Endothelial cell of umbilical vein (primary cell): ENCODE results near the gene APRT. TPM values are rescaled to one million over a fixed set of nuclear protein-coding genes. Genes with fewer than 3 reads are reported as not detected.

Source experiments
- BruUV-seq: library from RNA; stranded (reverse); fragments of 400-500 nt; replicated peaks from 2 replicates; lab custom pipeline; 2021; lab: Mats Ljungman, UMichigan
- CTCF ChIA-PET: fragments of 300-600, 350-600 bp; sonication (Branson Sonifier 250); formaldehyde crosslinking; loops from one replicate; lab custom pipeline; 2021; ENCODE audit warnings: antibody characterized with exemption, inconsistent platforms; lab: Charles Lee
- POLR2A ChIA-PET: fragments of 300-600, 350-600 bp; sonication (Branson Sonifier 250); formaldehyde crosslinking; loops from one replicate; lab custom pipeline; 2021; ENCODE audit warnings: antibody characterized with exemption, inconsistent platforms; lab: Charles Lee
- DNase-seq: peaks from one replicate; pipeline ENCODE4 v3.0.0-alpha.2; 2011; ENCODE audit warnings: low read depth, low spot score
- FAIRE-seq: peaks from 2 replicates; lab custom pipeline; 2011; peaks lifted over from hg19 to GRCh38; lab: Jason Lieb, UNC
- H2AFZ ChIP-seq: 2 replicates; pipeline ENCODE4 v1.6.0; 2012; ENCODE audit warnings: low read depth, low read length, control low read depth, inconsistent platforms
- H3K27ac ChIP-seq: 2 replicates; pipeline ENCODE4 v1.5.1; 2011; ENCODE audit warnings: low read depth, mild to moderate bottlenecking, control low read depth, low read length, moderate library complexity; ENCODE audit not compliant: insufficient read depth
- H3K27me3 ChIP-seq, 2 experiments: 2 replicates each; pipeline versions ENCODE4 v1.6.0 to v1.6.1; 2011; ENCODE audit warnings: low read length in 2 of 2, mixed read lengths in 1 of 2; ENCODE audit not compliant: control insufficient read depth in 2 of 2, insufficient read depth in 2 of 2
- H3K36me3 ChIP-seq, 2 experiments: 2 replicates in 1 of 2; 3 replicates in 1 of 2; pipeline ENCODE4 v1.5.1; 2011; ENCODE audit warnings: low read length in 2 of 2, mild to moderate bottlenecking in 1 of 2, moderate library complexity in 1 of 2; ENCODE audit not compliant: control insufficient read depth in 2 of 2, insufficient read depth in 2 of 2; ENCODE audit errors: extremely low read depth in 1 of 2
- H3K4me1 ChIP-seq: 3 replicates; pipeline ENCODE4 v1.5.1; 2011; ENCODE audit warnings: mild to moderate bottlenecking, low read length; ENCODE audit not compliant: control insufficient read depth, insufficient read depth; ENCODE audit errors: extremely low read depth
- H3K4me2 ChIP-seq: 2 replicates; pipeline ENCODE4 v1.6.1; 2011; ENCODE audit warnings: low read length, control low read depth, mixed read lengths; ENCODE audit not compliant: insufficient read depth
- H3K4me3 ChIP-seq, 3 experiments: fragments of 200-600 bp in 1 of 3; sonication (generic), shearing (Covaris generic) in 1 of 3; replicated peaks in 1 of 3; 2 replicates each; pipeline ENCODE4 v1.5.1; 2011 to 2016; ENCODE audit warnings: control low read depth in 3 of 3, low read length in 3 of 3, mild to moderate bottlenecking in 2 of 3, inconsistent platforms in 1 of 3, low read depth in 1 of 3, moderate library complexity in 1 of 3; ENCODE audit not compliant: insufficient read depth in 1 of 3
- H3K79me2 ChIP-seq: 2 replicates; pipeline ENCODE4 v1.6.0; 2012; ENCODE audit warnings: low read length, inconsistent platforms; ENCODE audit not compliant: control insufficient read depth, insufficient read depth
- H3K9ac ChIP-seq: replicated peaks from 2 replicates; pipeline ENCODE3; 2011; ENCODE audit warnings: low read length, control low read depth; ENCODE audit not compliant: insufficient read depth; ENCODE audit errors: extremely low read depth
- H3K9me1 ChIP-seq: replicated peaks from 3 replicates; pipeline ENCODE4 v1.6.0; 2011; ENCODE audit warnings: mild to moderate bottlenecking, low read length; ENCODE audit not compliant: control insufficient read depth, insufficient read depth; ENCODE audit errors: extremely low read depth
- H3K9me3 ChIP-seq: replicated peaks from 2 replicates; pipeline ENCODE4 v1.5.1; 2012; ENCODE audit warnings: low read length, inconsistent platforms; ENCODE audit not compliant: control insufficient read depth, insufficient read depth
- H4K20me1 ChIP-seq: replicated peaks from 2 replicates; pipeline ENCODE3; 2011; ENCODE audit warnings: mild to moderate bottlenecking, low read length; ENCODE audit not compliant: control insufficient read depth, insufficient read depth; ENCODE audit errors: extremely low read depth
- CTCF ChIP-seq, 2 donors: IDR thresholded peaks; 1 replicate in 1 of 2; 2 replicates in 1 of 2; pipeline ENCODE4 v1.5.1; 2011; ENCODE audit warnings: low read length in 2 of 2, mild to moderate bottlenecking in 2 of 2, moderate library complexity in 2 of 2, control low read depth in 1 of 2, inconsistent platforms in 1 of 2, low read depth in 1 of 2; ENCODE audit not compliant: insufficient read depth in 1 of 2; ENCODE audit errors: extremely low read depth in 1 of 2
- EZH2 ChIP-seq: IDR thresholded peaks from 2 replicates; pipeline ENCODE4 v1.6.1; 2012; ENCODE audit warnings: borderline replicate concordance, low read depth, mild to moderate bottlenecking, moderate library complexity, low read length, inconsistent platforms; ENCODE audit not compliant: severe bottlenecking
- FOS ChIP-seq: IDR thresholded peaks from 2 replicates; pipeline ENCODE4 v1.6.1; 2011; ENCODE audit warnings: mild to moderate bottlenecking, low read length, moderate library complexity, borderline replicate concordance; ENCODE audit not compliant: insufficient read depth
- GATA2 ChIP-seq: IDR thresholded peaks from 2 replicates; pipeline ENCODE4 v1.7.0; 2011; ENCODE audit warnings: low read depth, mild to moderate bottlenecking, moderate library complexity, mixed read lengths, low read length; ENCODE audit not compliant: insufficient read length, insufficient read depth
- JUN ChIP-seq: IDR thresholded peaks from 2 replicates; pipeline ENCODE4 v1.6.1; 2011; ENCODE audit warnings: borderline replicate concordance, low read depth; ENCODE audit not compliant: insufficient read length, insufficient read depth
- MAX ChIP-seq: IDR thresholded peaks from 2 replicates; pipeline ENCODE4 v1.6.1; 2011; ENCODE audit not compliant: insufficient read depth, insufficient read length
- MYC ChIP-seq: IDR thresholded peaks from one replicate; pipeline ENCODE4 v1.6.1; 2011; ENCODE audit warnings: mild to moderate bottlenecking, low read depth, low read length
- POLR2A ChIP-seq: IDR thresholded peaks from 2 replicates; pipeline ENCODE4 v1.6.1; 2012; ENCODE audit warnings: low read depth, mild to moderate bottlenecking, control low read depth, low read length
- POLR2AphosphoS5 ChIP-seq: IDR thresholded peaks from 2 replicates; pipeline ENCODE4 v1.6.1; 2012; ENCODE audit warnings: low read depth, mild to moderate bottlenecking, control low read depth, low read length, moderate library complexity; ENCODE audit not compliant: insufficient read depth
- dilution Hi-C: fragments of 300-500 bp; cut with MboI; formaldehyde crosslinking; loops from one replicate; pipeline ENCODE4 v1.15.0; 2019; ENCODE audit warnings: low sequenced_read_pairs; ENCODE audit not compliant: extremely low pct_ligation_motif_present
- intact Hi-C: fragments of 100-400 bp; cut with micrococcal nuclease; formaldehyde crosslinking; loops from one replicate; pipeline ENCODE4 v1.10.0; 2022
- polyA plus RNA-seq, 4 experiments: library from polyadenylated mRNA; depleted of rRNA in 3 of 4; stranded (reverse) in 3 of 4; unstranded in 1 of 4; fragments of >200 nt; gene quantifications; 2 replicates each; pipeline versions ENCODE4 v1.2.1 to v1.2.3, GENCODE V29; 2011 to 2012; ENCODE audit warnings: missing spikeins in 1 of 4
- total RNA-seq: library from RNA; stranded (reverse); gene quantifications from 2 replicates; pipeline ENCODE4 v1.2.3, GENCODE V29; 2021

APRT gene
- total and polyA plus RNA-seq, 2 donors (not counting 3 experiments of a cell fraction or from before 2014, with no cell fraction given): 143 to 152 TPM

GRCh38 chr16:88837806-88838205 lies 26.1 kb upstream of the APRT start:
- Histone ChIP-seq H2AFZ (no peak overlapping the region), H3K79me2 (no peaks in the 10 kb centered on the region), H3K27ac (no peak overlapping the region), H3K4me2 (no peak overlapping the region), H3K4me3 (no peak overlapping the region), H4K20me1 (no peaks in the 10 kb centered on the region), H3K9me3 (no peaks in the 10 kb centered on the region), H3K36me3 (peaks cover 0 to 13% of the 10 kb centered on the region in 2 experiments), H3K27me3 (no peaks in the 10 kb centered on the region), H3K9ac (no peak overlapping the region), H3K9me1 (no peaks in the 10 kb centered on the region), H3K4me1 (no peaks in the 10 kb centered on the region)
- no TSS peak for BruUV-seq
- intact Hi-C loops: no loop called here
- no peak for FAIRE-seq
- no peak for TF ChIP-seq JUN
- TF ChIP-seq EZH2: no peak
- no peak for TF ChIP-seq FOS
- no peak for TF ChIP-seq CTCF (IDR thresholded peaks at IDR 0.05; ENCODE audit: extremely low read depth in 1 of 2, insufficient read depth in 1 of 2, low read depth in 1 of 2, low read length in 2 of 2)
- ChIA-PET POLR2A (no interaction called here), CTCF (no interaction called here)
- no peak for DNase-seq
- dilution Hi-C loops: no loop called here

GRCh38 chr16:88836791-88837190 lies 25.1 kb upstream of the APRT start:
- dilution Hi-C loops (no loop called here), intact Hi-C loops (no loop called here)
- ChIA-PET CTCF (no interaction called here), POLR2A (no interaction called here)
- H4K20me1 ChIP-seq: no peaks in the 10 kb centered on the region
- H3K27me3 ChIP-seq: no peaks in the 10 kb centered on the region
- no peak overlapping the region for H2AFZ ChIP-seq
- no peak overlapping the region for H3K27ac ChIP-seq
- H3K4me1 ChIP-seq: no peaks in the 10 kb centered on the region
- H3K79me2 ChIP-seq: no peaks in the 10 kb centered on the region
- DNase-seq (no peak), FAIRE-seq (no peak)
- no peak overlapping the region for H3K4me2 ChIP-seq
- TF ChIP-seq MYC (no peak), POLR2AphosphoS5 (no peak), POLR2A (no peak), EZH2 (no peak), JUN (no peak), FOS (no peak), MAX (no peak), GATA2 (no peak), CTCF (IDR thresholded peaks at IDR 0.05; ENCODE audit: extremely low read depth in 1 of 2, insufficient read depth in 1 of 2, low read depth in 1 of 2, low read length in 2 of 2) (no peak)
- no peaks in the 10 kb centered on the region for H3K9me3 ChIP-seq
- H3K36me3 ChIP-seq: peaks cover 0 to 13% of the 10 kb centered on the region in 2 experiments
- H3K4me3 ChIP-seq: no peak overlapping the region
- no TSS peak for BruUV-seq
- H3K9ac ChIP-seq: no peak overlapping the region
- no peaks in the 10 kb centered on the region for H3K9me1 ChIP-seq
